GM21526 (cell line): Measurements from ENCODE around the gene ITGB6.
"Not testable (repeated sequence)": the region's sequence is repeated elsewhere in the genome, so short reads cannot be mapped to it uniquely, and the experiment has no call there.

ENCODE experiments used
- ATAC-seq: cut with Tn5 transposase; IDR thresholded peaks from one replicate; pipeline ENCODE4 v1.9.1; 2021; ENCODE audit warnings: moderate library complexity; ENCODE audit not compliant: unreplicated experiment, low FRiP score

The ITGB6 gene

GRCh38 chr2:160194351-160194750 lies 5.7 kb downstream of the ITGB6 start:
- no peak for ATAC-seq

GRCh38 chr2:160181146-160181836 lies 18.8 kb downstream of the ITGB6 start:
- ATAC-seq, result not testable (repeated sequence)

GRCh38 chr2:160180690-160181089 lies 19.4 kb downstream of the ITGB6 start:
- ATAC-seq, result not testable (repeated sequence)

GRCh38 chr2:160180172-160180571 lies 19.9 kb downstream of the ITGB6 start:
- no peak for ATAC-seq

GRCh38 chr2:160175169-160176134 lies 24.6 kb downstream of the ITGB6 start:
- no peak for ATAC-seq

GRCh38 chr2:160174322-160174721 lies 25.8 kb downstream of the ITGB6 start:
- ATAC-seq, result no peak

- no peak for ATAC-seq
Measured at GRCh38 chr2:160169988-160170387, 30.1 kb downstream of the ITGB6 start.

- ATAC-seq, result no peak
Measured at GRCh38 chr2:160169471-160169870, 30.6 kb downstream of the ITGB6 start.

GRCh38 chr2:160168878-160169277 lies 31.2 kb downstream of the ITGB6 start:
- ATAC-seq, result no peak

- ATAC-seq, result no peak
Measured at GRCh38 chr2:160167089-160167740, 32.9 kb downstream of the ITGB6 start.

GRCh38 chr2:160165996-160166395 lies 34.1 kb downstream of the ITGB6 start:
- no peak for ATAC-seq

- ATAC-seq, result no peak
Measured at GRCh38 chr2:160165081-160165480, 35.0 kb downstream of the ITGB6 start.

GRCh38 chr2:160157861-160158829 lies 41.9 kb downstream of the ITGB6 start:
- no peak for ATAC-seq

GRCh38 chr2:160156665-160157064 lies 43.4 kb downstream of the ITGB6 start:
- ATAC-seq, result no peak

GRCh38 chr2:160156100-160156499 lies 44.0 kb downstream of the ITGB6 start:
- no peak for ATAC-seq

- ATAC-seq, result not testable (repeated sequence)
Measured at GRCh38 chr2:160148419-160148818, 51.7 kb downstream of the ITGB6 start.

- no peak for ATAC-seq
Measured at GRCh38 chr2:160145471-160145870, 54.6 kb downstream of the ITGB6 start.

GRCh38 chr2:160144280-160144990 lies 55.6 kb downstream of the ITGB6 start:
- ATAC-seq, result no peak

GRCh38 chr2:160142472-160142871 lies 57.6 kb downstream of the ITGB6 start:
- ATAC-seq, result no peak
